Neuronal stem cell (in vitro differentiated cells): ENCODE measurements around the gene COG4.

ENCODE experiments used
- DNase-seq: peaks from one replicate; pipeline ENCODE4 v3.0.0-alpha.2; 2013; ENCODE audit warnings: low spot score
- H2AFZ ChIP-seq: one replicate; pipeline ENCODE4 v1.6.1; 2013; ENCODE audit warnings: mild to moderate bottlenecking, low read length, inconsistent platforms
- H2AK5ac ChIP-seq: 2 replicates; pipeline ENCODE4 v1.6.1; 2013; ENCODE audit warnings: low read depth, mild to moderate bottlenecking, inconsistent platforms, low read length, moderate library complexity, mixed read lengths
- H2BK120ac ChIP-seq: 2 replicates; pipeline ENCODE4 v1.6.1; 2013; ENCODE audit warnings: low read depth, mild to moderate bottlenecking, inconsistent platforms, low read length, moderate library complexity, mixed read lengths
- H2BK12ac ChIP-seq: one replicate; pipeline ENCODE4 v1.6.1; 2013; ENCODE audit warnings: low read length, inconsistent platforms
- H2BK15ac ChIP-seq: 2 replicates; pipeline ENCODE4 v1.6.1; 2013; ENCODE audit warnings: mild to moderate bottlenecking, low read length, inconsistent platforms, mixed read lengths
- H2BK5ac ChIP-seq: one replicate; pipeline ENCODE4 v1.6.1; 2013; ENCODE audit warnings: inconsistent platforms, mild to moderate bottlenecking, low read length, moderate library complexity
- H3K14ac ChIP-seq: one replicate; pipeline ENCODE4 v1.6.1; 2013; ENCODE audit warnings: low read length, inconsistent platforms
- H3K18ac ChIP-seq: 2 replicates; pipeline ENCODE4 v1.6.1; 2013; ENCODE audit warnings: low read length, inconsistent platforms
- H3K23ac ChIP-seq: 2 replicates; pipeline ENCODE4 v1.6.1; 2013; ENCODE audit warnings: low read depth, mild to moderate bottlenecking, mixed read lengths, low read length, inconsistent platforms; ENCODE audit not compliant: poor library complexity
- H3K27ac ChIP-seq: replicated peaks from 3 replicates; pipeline ENCODE4 v1.5.1; 2013; ENCODE audit warnings: low read length, inconsistent platforms
- H3K27me3 ChIP-seq, 3 experiments: 2 replicates each; pipeline ENCODE4 v1.6.1; 2013; ENCODE audit warnings: low read length in 3 of 3, mild to moderate bottlenecking in 2 of 3, inconsistent platforms in 1 of 3, low read depth in 1 of 3, mixed read lengths in 1 of 3, moderate library complexity in 1 of 3; ENCODE audit not compliant: control insufficient read depth in 3 of 3, insufficient read depth in 3 of 3
- H3K36me3 ChIP-seq, 2 donors: replicated peaks in 1 of 2; 2 replicates each; pipeline ENCODE4 v1.6.1; 2013; ENCODE audit warnings: low read length in 2 of 2; ENCODE audit not compliant: control insufficient read depth in 2 of 2, insufficient read depth in 2 of 2
- H3K4ac ChIP-seq: 2 replicates; pipeline ENCODE4 v1.6.1; 2013; ENCODE audit warnings: inconsistent platforms, mild to moderate bottlenecking, low read length, moderate library complexity
- H3K4me1 ChIP-seq, 2 donors: 1 replicate in 1 of 2; 2 replicates in 1 of 2; pipeline ENCODE4 v1.6.1; 2013; ENCODE audit warnings: low read length in 2 of 2, low read depth in 1 of 2; ENCODE audit not compliant: control insufficient read depth in 2 of 2, insufficient read depth in 1 of 2
- H3K4me2 ChIP-seq: one replicate; pipeline ENCODE4 v1.6.1; 2013; ENCODE audit warnings: mild to moderate bottlenecking, low read length, inconsistent platforms; ENCODE audit not compliant: insufficient read depth, poor library complexity, severe bottlenecking
- H3K4me3 ChIP-seq, 2 donors: 2 replicates each; pipeline ENCODE4 v1.5.1; 2013; ENCODE audit warnings: low read length in 2 of 2, mild to moderate bottlenecking in 2 of 2, inconsistent platforms in 1 of 2, moderate library complexity in 1 of 2
- H3K79me1 ChIP-seq: one replicate; pipeline ENCODE4 v1.6.1; 2013; ENCODE audit warnings: low read depth, mild to moderate bottlenecking, inconsistent platforms, low read length, moderate library complexity
- H3K9ac ChIP-seq: one replicate; pipeline ENCODE4 v1.6.1; 2013; ENCODE audit warnings: mild to moderate bottlenecking, low read depth, low read length, inconsistent platforms; ENCODE audit not compliant: poor library complexity
- H3K9me3 ChIP-seq, 2 donors: replicated peaks in 1 of 2; 2 replicates each; pipeline versions ENCODE3 to v1.6.1; 2013; ENCODE audit warnings: low read length in 2 of 2, mild to moderate bottlenecking in 2 of 2, inconsistent platforms in 1 of 2, low read depth in 1 of 2, mixed read lengths in 1 of 2, moderate library complexity in 1 of 2; ENCODE audit not compliant: control insufficient read depth in 2 of 2, insufficient read depth in 1 of 2
- H4K8ac ChIP-seq: one replicate; pipeline ENCODE4 v1.6.1; 2013; ENCODE audit warnings: low read depth, mild to moderate bottlenecking, inconsistent platforms, low read length, moderate library complexity
- H4K91ac ChIP-seq: one replicate; pipeline ENCODE4 v1.6.1; 2013; ENCODE audit warnings: low read length, low read depth, mild to moderate bottlenecking, inconsistent platforms; ENCODE audit not compliant: poor library complexity
- WGBS, 2 donors: extraction: QIAGEN DNeasy Blood & Tissue Kit; methylation state at CpG; one replicate each; pipeline ENCODE4 v1.1.7; 2013; ENCODE audit warnings: missing lambda C conversion rate in 2 of 2, mixed read lengths in 1 of 2; ENCODE audit not compliant: insufficient read length in 2 of 2, insufficient replicate concordance in 1 of 2; ENCODE audit errors: extremely low coverage in 2 of 2; 5-methylcytosine and 5-hydroxymethylcytosine counted together

The COG4 gene

GRCh38 chr16:70493802-70494201, 29.6 kb downstream of the COG4 start:
- no peak overlapping the region for H3K23ac ChIP-seq
- no peak overlapping the region for H3K14ac ChIP-seq
- no peaks in the 10 kb centered on the region for H3K27me3 ChIP-seq
- no peak overlapping the region for H3K27ac ChIP-seq
- H3K4me2 ChIP-seq, result no peak overlapping the region
- H2BK120ac ChIP-seq, result no peak overlapping the region
- H3K4me1 ChIP-seq, result no peaks in the 10 kb centered on the region
- no peak overlapping the region for H3K18ac ChIP-seq
- WGBS, 2 donors, result no CpG with 5 or more reads among the region's 3 CpGs
- no peak overlapping the region for H2AFZ ChIP-seq
- H2BK5ac ChIP-seq, result no peak overlapping the region
- H4K91ac ChIP-seq, result no peak overlapping the region
- peaks cover 27 to 76% of the 10 kb centered on the region in 2 donors for H3K36me3 ChIP-seq
- DNase-seq, result no peak
- H3K9ac ChIP-seq, result no peak overlapping the region
- H3K79me1 ChIP-seq, result peaks cover 1% of the 10 kb centered on the region
- no peaks in the 10 kb centered on the region for H3K9me3 ChIP-seq
- H4K8ac ChIP-seq, result no peak overlapping the region
- H3K4ac ChIP-seq, result no peak overlapping the region
- H2BK12ac ChIP-seq, result no peak overlapping the region
- no peak overlapping the region for H2AK5ac ChIP-seq
- H2BK15ac ChIP-seq, result no peak overlapping the region
- no peak overlapping the region for H3K4me3 ChIP-seq

DNA sequence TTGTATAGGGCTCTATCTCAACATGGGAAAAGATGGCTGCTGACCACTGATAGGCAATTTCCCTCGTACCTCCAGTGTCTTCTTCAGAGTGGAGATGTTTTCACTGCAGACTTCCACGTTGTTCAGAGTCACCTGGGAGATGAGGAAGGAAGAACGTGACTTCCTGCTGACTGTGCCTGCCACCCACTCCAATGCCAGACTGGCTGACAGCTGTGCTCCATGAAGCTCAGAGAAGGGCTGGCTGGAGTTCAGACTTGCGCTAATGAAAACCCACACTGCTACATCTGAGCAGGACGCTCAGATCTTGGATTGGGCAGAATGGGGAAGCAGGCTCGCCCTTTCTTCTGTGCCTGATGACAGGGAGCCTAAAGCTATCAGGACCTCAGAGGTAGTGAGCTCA, 33.1 kb downstream of the COG4 start:
- Histone ChIP-seq H3K4me2 (no peak overlapping the region), H3K23ac (no peak overlapping the region), H3K18ac (no peak overlapping the region), H4K8ac (no peak overlapping the region), H3K4me1 (no peaks in the 10 kb centered on the region), H3K79me1 (peaks cover 1% of the 10 kb centered on the region), H2BK120ac (no peak overlapping the region), H4K91ac (no peak overlapping the region), H3K9me3 (no peaks in the 10 kb centered on the region), H2AK5ac (no peak overlapping the region), H3K9ac (peak overlapping the region; percentile 4), H3K27ac (no peak overlapping the region), H2BK15ac (no peak overlapping the region), H2BK5ac (no peak overlapping the region), H3K4me3 (no peak overlapping the region), H3K27me3 (no peaks in the 10 kb centered on the region), H2BK12ac (no peak overlapping the region), H3K14ac (no peak overlapping the region), H3K36me3 (peaks cover 11 to 60% of the 10 kb centered on the region in 2 donors), H2AFZ (no peak overlapping the region), H3K4ac (no peak overlapping the region)
- no CpG with 5 or more reads among the region's 6 CpGs for WGBS, 2 donors
- DNase-seq, result no peak

GRCh38 chr16:70484867-70485266, 38.5 kb downstream of the COG4 start:
- Histone ChIP-seq H2AFZ (no peak overlapping the region), H2BK5ac (no peak overlapping the region)
- WGBS, 2 donors, result no CpG with 5 or more reads among the region's 2 CpGs

GRCh38 chr16:70483426-70483825, 39.9 kb downstream of the COG4 start:
- no peak overlapping the region for H2BK5ac ChIP-seq
- no peaks in the 10 kb centered on the region for H3K4me1 ChIP-seq
- H3K4ac ChIP-seq, result no peak overlapping the region
- no peak overlapping the region for H3K27ac ChIP-seq
- no peak overlapping the region for H3K4me2 ChIP-seq
- H2BK15ac ChIP-seq, result no peak overlapping the region
- H3K36me3 ChIP-seq, result peaks cover 36 to 77% of the 10 kb centered on the region in 2 donors
- no peak overlapping the region for H3K23ac ChIP-seq
- DNase-seq, result no peak
- H3K18ac ChIP-seq, result no peak overlapping the region
- H3K14ac ChIP-seq, result no peak overlapping the region
- no peak overlapping the region for H2BK12ac ChIP-seq
- H2AK5ac ChIP-seq, result no peak overlapping the region
- no peaks in the 10 kb centered on the region for H3K79me1 ChIP-seq
- H3K9me3 ChIP-seq, result no peaks in the 10 kb centered on the region
- H2BK120ac ChIP-seq, result no peak overlapping the region
- no CpG with 5 or more reads among the region's 5 CpGs for WGBS, 2 donors
- H3K9ac ChIP-seq, result no peak overlapping the region
- no peak overlapping the region for H3K4me3 ChIP-seq
- no peak overlapping the region for H4K91ac ChIP-seq
- H2AFZ ChIP-seq, result no peak overlapping the region
- H3K27me3 ChIP-seq, result no peaks in the 10 kb centered on the region
- no peak overlapping the region for H4K8ac ChIP-seq

More at GRCh38 chr16:70484867-70485266, 38.5 kb downstream of the COG4 start:
- Histone ChIP-seq H2BK15ac (no peak overlapping the region), H3K4ac (no peak overlapping the region), H2AK5ac (no peak overlapping the region), H3K9me3 (no peaks in the 10 kb centered on the region), H3K9ac (no peak overlapping the region), H3K36me3 (peaks cover 30 to 72% of the 10 kb centered on the region in 2 donors), H2BK12ac (no peak overlapping the region), H3K4me2 (no peak overlapping the region), H2BK120ac (no peak overlapping the region), H3K18ac (no peak overlapping the region), H3K23ac (no peak overlapping the region), H3K4me3 (no peak overlapping the region), H4K91ac (no peak overlapping the region), H3K27ac (no peak overlapping the region), H3K4me1 (no peaks in the 10 kb centered on the region), H4K8ac (no peak overlapping the region), H3K79me1 (no peaks in the 10 kb centered on the region), H3K14ac (no peak overlapping the region), H3K27me3 (no peaks in the 10 kb centered on the region)
- no peak for DNase-seq
